GM03348 (cell line): ENCODE measurements around the gene PMM1.
"Not testable (repeated sequence)": the region's sequence is repeated elsewhere in the genome, so short reads cannot be mapped to it uniquely, and the experiment has no call there.

Experiments used
- DNase-seq: peaks from one replicate; pipeline ENCODE4 v3.0.0; 2012; ENCODE audit warnings: low spot score

Gene PMM1

DNA sequence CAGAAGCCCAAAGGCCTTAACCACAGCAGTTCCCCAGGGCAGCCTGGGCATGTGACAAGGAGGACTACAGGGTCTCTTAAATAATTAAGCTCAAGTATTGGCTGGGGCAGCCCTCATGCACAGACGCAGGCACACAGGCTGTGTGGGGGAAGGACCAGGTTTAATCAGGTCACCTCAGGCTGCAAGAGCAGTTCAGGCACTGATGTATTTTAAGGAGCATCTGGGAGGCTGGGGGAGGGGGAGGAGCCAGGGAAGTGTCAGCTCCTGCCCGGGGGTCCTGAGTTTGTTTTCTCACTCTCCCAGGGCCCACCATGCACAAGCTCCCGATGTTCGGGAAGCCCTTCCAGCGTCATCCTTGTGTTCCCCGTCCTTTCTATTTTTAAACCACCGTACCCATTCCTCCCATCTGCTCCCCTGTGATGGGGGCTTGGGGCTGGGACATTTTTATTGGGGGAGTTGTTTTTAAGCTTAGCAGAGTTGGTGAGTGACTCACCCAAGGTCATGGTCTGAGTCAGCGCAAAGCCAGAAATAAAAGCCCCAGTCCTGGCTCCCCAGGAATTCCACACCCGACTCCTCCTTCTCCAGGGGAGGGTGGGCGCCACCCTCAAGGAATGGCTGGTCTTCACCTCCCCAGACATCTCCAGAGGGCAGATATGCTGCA lies 26.5 kb downstream of the PMM1 start:
- DNase-seq: peak; percentile 80

DNA sequence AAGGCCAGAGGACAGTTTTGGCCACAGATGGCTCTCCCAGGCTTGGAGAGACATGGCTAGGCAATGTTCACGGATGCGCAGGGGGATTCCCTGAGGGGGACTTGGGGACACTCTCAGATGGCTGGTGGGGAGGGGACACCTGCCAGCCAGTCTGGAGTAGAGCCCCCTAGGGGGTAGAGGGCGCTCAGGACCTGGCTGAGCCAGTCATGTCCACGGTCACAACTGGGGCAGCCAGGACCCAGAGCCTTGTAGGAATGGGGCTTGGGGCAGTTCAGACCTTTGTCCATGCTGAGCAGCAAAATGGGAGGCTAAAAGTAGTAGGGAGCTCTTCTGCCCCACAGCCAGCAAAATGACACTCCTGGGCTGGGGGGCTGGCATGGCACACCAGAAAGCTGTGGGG lies 27.2 kb downstream of the PMM1 start:
- no peak for DNase-seq

DNA sequence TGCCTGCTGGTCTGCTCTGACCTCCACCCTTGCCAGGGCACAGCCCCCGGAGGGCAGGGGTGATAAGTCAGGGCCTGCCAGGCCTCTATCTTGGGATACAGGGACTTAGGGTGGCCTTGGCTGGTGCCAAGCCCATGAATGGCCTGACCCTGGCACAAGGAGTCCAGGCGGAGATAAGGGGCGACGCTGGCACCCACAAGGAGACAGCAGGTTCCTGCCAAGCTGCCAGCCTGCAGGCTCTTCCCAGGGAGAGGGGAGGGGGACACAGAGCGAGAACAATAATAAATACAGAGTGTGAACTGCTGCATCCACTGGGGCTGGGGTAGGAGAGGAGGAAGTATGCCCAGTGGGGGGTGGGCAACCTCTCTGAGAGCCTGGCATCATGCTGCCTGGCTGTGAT lies 27.9 kb downstream of the PMM1 start:
- no peak for DNase-seq

DNA sequence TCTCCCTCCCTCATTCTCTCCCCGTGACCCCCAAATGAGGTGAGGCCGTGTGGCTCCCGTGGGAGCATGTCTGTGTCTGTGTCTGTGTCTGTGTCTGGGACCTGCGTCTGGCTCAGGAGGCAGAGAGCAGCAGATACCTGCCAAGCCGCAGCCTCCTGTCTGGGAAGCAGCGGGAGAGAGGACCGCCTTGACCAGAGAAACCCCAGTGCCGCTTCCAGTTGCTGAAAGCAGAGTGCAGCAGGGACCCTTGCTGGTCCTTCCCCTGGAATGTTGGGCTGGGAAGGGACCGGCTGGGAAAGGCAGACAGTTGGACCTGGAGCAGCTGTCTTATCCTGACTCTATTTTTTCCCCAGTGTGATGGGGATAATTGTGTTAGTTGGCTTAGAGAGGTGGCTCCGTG lies 28.3 kb downstream of the PMM1 start:
- no peak for DNase-seq

DNA sequence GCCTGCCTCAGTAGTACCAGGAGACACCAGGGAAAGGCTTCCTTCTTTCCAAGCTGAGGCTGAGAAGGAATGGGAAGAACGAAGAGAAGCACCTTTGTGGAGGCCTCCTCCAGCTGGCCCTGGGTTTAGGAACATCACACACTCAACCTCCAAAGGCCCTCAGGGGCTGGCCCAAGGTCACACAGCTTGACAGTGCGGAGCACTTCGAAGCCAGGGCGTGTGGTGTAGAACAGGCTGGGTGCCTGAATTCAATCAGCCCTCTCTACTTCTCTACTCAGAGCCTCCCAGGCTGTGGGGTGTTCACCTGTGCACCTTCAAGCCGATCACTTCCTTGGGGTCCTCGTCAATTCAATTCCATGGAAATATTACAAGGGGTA lies 29.6 kb downstream of the PMM1 start:
- no peak for DNase-seq

DNA sequence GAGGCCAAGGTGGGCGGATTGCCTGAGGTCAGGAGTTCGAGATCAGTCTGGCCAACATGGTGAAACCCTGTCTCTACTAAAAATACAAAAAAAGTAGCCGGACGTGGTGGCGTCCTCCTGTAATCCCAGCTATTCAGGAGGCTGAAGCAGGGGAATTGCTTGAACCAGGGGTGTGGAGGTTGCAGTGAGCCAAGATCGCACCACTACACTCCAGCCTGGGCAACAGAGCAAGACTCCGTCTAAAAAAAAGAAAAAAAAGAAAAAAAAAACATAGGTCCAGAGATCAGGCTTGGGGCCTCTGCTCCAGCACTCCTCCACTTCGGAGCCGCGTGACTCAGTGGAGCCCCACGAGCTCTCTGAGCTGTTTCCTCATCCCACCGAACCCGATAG lies 31.4 kb downstream of the PMM1 start:
- not testable (repeated sequence) for DNase-seq

DNA sequence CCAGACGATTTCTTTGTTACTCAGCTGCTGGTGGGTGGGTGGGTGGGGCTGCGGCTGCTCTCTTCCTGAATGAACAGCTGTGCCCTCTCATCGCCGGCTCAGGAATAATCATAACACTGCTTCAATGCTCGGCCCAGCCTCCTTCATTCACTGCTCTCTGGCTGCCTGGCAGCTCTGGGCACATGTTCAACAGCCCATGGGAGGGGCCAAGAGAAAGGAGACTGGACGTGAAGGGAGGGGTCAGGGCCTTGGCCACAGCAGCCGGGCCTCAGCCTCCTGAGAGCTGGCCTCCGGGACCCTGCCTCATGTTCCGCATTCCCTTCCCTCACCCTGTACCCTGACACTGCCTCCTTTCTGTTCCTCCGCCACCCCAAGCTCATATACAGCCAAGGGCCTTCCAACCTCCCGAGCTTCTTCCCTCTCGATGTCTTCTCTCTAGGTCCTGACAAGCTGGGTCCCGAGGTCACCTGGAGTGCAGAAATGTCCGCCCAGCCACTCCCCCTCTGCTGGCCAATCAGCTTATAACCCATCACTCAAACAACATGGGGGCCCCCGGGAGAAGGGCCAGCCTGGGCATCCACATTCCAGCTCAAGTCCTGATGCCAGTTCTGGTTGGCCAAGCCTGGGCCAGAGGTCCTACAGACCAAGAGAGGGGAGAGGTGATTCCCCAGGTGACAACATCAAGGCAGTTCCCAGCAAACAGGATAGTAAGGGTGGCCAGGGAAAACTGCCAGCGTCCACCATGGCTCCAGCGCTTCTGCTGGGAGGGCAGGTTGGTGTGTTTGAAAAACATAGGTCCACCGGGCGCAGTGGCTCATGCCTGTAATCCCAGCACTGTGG lies 32.0 kb downstream of the PMM1 start:
- DNase-seq: peak; percentile 92

DNA sequence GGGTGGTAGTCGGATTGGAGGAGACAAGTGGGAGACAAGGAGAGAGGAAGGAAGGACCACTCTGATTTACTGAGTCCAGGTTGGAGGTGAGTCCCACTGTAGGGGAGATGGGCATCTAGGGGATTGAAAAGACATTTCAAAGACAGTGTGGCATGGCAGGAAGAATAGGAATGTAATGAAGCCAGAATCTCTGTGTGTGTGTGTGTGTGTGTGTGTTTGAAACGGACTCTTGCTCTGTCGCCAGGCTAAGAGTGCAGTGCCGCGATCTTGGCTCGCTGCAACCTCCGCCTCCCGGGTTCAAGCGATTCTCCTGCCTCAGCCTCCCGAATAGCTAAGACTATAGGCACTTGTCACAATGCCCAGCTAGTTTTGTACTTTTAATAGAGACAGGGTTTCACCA lies 33.1 kb downstream of the PMM1 start:
- DNase-seq: no peak

DNA sequence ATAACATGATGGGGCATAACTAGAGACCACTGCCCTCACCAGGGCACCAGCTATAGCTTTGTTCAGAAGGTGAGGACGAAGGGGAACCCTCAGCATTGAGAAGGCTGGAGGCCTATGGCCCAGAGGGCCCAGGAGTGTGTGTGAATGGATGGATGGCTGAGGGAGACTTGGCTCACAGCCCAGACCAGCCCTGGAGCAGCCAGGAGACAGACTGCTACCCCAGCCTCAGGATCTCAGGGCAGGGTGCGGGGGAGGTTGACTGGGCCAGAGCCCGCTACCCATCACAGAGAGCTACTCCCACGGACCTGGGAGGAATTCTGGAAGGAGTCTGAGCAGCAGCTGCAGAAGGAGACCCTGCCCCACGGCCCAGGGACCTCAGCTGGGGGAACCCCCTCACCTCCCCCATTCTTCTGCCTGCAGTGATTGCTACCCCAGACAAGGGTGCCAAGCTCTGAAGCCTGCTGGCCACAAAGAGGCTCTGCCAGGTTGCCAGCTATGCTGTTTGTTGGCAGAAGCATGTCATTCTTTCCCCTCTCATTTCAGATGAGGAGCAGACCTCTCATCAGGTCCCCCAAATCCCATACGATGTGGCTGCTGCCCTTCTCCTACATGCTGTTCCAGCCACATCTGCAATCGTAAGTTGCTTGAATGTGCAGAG lies 34.2 kb downstream of the PMM1 start:
- no peak for DNase-seq

DNA sequence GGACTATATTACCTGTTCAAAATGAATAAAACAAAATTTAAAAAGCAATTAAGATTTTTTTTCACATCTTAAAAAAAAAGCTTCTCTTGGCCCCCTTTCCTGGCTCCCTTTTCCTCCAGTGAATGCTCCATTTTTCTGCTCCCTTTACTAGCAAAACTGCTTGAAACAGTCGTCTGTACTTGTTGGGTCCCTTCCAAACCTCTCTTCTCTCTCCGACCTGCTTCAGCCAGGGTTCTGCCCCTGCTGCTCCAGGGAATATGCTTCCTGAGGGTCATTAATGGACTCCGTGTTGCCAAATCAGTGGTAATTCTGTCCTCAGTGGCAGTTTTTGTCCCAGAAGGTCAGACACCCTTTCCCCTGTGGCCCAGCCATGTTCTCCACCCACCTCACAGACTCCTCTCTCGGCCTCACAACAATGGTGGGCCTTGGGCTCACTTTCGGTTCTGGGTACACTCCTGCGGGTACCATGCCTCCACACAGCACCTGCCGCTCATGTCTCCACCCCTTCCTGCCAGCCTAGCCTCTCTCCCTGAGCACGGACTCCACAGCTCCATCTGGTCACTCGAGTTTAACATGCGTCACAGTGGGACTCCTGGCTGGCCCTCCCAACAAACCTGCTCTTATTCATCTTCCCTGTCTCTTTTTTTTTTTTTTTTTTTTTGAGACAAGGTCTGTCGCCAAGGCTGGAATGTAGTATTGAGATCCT lies 37.6 kb downstream of the PMM1 start:
- no peak for DNase-seq

DNA sequence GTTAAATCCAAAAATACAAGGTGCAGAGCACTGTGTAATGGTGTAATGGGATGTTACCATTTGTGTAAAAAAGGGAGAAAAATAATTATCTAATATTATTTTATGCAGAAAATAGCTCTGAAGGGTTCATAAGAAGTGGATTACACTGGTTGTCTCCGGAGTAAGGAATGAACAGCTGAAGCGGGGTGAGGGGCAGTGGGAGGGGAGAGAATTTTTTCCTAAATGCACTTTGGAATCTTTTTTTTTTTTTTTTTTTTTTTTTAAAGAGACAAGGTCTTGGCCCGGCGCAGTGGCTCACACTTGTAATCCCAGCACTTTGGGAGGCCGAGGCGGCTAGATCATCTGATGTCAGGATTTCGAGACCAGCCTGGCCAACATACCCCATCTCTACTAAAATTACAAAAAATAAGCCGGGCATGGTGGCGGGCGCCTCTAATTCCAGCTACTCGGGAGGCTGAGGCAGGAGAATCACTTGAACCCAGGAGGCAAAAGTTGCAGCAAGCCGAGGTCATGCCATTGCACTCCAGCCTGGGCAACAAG lies 38.6 kb downstream of the PMM1 start:
- no peak for DNase-seq

DNA sequence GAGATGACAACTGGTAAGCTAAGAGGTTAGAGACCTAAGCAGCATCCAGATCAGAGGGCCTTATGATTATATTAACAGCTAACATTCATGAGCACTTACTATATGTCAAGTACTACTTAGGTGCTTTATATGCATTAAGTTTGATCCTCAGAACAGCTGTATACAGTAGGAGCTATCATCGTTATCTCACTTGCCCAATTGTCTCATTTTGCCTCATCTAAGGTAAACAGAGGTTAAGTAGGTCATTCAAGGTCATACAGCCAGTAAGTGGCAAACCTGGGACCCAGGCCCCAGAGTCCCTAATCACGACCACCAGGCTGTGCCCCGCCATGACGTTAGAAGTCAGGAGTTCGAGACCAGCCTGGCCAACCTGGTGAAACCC lies 40.8 kb downstream of the PMM1 start:
- DNase-seq: no peak

DNA sequence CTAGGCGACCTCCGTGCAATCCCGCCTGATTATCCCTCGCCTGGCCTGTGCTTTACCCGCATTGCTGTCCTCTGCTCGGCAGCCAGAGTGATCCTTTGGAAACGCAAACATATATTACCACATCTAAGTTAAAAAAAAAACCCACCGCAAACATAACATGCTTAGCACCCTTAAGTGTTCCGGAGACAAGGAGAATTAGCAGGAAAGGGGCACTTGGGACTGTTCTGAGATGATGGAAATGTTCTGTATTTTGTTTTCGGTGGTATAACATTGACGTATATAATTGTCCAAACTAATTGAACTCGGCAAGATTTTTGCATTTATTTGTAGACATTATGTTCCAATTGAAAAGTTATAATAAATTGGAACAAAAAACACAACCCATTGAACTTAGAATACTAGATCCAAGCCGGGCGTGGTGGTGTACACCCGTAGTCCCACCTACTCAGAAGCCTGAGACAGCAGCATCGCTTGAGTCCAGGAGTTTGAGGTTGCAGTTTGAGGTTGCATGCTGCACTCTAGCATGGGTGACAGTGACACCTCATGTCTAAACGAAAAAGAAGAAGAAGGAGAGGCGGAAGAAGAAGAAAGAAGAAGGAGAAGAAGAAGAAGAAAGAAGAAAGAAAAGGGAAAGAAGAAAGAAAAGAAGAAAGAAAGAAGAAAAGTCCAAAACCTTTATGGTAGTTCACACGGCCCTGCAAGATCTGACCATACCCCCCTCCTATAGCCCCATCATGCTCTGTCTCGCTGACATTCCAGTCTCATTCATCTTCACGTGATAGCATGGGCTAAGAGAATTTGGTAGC lies 44.8 kb downstream of the PMM1 start:
- no peak for DNase-seq

DNA sequence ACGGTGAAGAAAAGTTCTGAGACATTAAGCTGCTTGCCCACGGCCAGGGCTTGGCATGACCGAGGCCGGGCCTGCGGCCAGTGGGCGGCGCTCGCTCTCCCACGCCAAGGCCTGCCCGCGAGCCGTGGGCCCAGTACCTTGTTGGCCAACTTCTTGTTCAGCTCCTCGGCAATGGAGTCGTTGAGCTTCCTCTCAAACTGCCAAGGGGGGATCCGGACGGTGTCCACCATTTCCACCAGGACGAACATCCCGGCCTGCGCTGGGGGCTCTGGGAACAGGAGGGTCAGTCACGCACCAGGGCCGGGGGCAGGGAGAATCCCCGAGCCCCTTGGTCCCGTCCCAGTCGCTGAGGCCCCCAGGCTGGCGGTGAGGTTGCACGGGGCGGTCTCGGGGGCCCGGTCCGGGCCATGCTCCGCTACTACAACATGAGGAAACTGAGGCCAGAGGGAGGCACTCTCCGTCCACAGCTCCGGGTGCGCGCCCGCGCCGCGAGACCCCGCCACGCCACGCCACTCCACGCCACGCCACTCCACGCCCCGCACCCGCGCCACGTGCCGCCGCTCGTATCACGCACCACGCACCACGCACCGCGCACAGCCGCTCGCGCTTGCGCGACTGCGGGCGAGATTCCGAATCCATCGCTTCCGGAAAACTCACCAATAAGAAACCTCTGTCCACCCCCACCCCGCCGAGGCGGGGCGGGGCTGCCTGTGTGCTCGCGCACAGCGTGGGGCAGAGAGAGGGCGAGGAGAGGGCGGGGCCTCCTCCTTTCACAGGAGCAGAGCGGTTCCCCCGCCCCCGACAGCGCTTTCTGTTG lies 45.6 kb downstream of the PMM1 start, which contains the start of gene POLR3H:
Gene POLR3H, minus strand, starts transcription at position 617 of the 817 bp plus-strand sequence. Its CDS starts 369 bp downstream, at position 248.
- DNase-seq: peak; percentile 99

DNA sequence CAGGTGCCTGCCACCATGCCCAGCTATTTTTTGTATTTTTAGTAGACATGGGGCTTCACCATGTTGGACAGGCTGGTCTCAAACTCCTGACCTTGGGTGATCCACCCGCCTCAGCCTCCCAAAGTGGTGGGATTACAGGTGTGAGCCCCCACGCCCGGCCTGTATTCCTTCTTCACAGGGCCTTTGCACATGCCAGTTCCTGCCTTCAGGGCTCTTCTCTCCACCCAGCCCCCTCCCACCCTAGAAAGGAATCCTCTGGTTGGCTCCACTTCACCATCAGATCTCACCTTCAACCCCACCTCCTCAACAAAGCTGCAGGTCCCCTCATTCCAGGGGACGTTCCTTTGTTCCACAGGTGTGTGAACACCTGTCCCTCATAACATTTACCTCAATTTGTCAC lies 47.4 kb downstream of the PMM1 start:
- DNase-seq: no peak

DNA sequence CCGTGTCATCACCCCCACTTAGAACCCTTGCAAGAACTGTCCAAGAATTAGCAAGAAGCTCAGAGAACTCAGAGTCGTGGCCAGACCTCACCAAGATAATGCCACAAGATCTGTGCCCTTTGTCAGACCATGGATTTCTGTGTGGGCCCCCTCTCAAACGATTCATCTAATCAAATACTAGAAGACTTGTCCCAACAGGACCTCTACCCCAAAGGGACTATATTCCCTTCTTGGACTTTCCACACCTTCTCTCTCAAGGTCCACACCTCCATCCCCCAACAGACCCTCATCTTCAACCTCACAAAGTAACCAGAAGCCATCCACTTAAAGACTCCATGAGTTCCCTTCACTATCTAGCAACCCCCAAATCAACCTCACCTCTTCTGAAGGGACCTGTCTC lies 48.2 kb downstream of the PMM1 start:
- no peak for DNase-seq

DNA sequence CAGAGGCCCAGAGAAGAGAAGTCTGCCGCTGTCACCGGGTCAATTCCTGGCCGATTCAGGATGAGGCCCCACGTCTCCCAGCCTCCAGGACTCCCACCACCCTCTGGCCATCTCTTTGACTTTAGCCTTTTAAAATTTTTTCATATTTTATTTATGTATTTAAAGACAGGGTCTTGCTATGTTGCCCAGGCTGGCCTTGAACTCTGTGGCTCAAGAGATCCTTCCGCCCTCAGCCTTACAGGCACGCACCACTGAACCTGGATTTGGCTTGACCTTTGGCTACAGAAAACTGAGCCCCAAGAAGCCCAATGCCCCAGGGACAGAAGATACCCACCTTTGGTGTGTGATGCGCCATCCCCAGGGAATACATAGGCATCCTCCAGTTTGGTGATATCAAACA lies 49.3 kb downstream of the PMM1 start:
- no peak for DNase-seq

DNA sequence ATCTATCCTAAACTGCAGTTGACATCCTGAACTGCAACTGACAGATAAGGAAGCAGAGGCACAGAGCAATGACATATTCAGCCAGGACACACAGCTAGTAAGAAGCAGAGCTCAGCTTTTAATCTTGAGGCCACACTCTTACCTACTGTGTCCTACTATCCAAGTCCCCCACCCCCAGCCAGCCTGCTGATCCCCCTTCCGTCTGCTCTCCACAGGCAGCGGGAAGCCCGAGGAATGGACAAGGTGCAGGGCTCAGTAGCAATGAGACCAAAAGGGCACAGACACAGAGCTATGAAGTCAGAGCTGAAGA lies 49.7 kb downstream of the PMM1 start:
- no peak for DNase-seq

DNA sequence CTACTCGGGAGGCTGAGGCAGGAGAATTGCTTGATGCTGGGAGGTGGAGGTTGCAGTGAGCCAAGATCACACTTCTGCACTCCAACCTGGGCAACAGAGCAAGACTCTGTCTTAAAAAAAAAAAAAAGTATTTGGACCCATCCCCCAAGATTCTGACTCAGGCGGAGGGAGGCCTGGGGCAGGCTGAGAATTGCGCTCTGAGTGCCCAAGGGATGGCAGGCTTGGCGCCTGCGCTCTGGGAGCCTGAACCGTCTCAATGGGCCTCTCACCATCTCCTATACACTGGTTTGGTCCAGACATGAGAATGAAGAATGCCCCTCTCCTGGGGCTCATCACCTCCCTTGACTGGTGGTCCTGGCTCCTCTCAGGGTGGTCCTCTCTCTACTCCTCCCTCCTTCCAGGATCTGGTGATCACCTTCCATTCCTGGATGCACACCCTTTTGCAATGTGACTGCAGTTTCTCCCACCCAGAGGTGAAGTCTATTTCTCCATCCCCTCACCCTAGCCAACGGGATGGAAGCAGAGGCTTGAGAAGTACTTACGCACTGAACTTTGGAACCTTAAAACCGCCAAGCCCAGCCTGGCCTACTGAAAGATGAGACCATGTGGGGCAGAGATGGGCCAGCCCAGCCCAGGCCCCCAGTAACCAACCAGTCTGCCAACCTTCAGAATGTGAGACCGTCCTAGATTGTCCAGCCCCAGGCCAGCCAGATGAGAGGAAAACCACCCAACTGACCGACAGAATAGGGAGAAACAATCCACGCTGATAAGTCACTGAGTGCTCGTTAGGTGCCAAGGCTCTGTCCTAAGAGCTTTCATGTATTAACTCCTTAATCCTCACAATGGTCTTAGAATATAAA lies 50.3 kb downstream of the PMM1 start:
- no peak for DNase-seq

DNA sequence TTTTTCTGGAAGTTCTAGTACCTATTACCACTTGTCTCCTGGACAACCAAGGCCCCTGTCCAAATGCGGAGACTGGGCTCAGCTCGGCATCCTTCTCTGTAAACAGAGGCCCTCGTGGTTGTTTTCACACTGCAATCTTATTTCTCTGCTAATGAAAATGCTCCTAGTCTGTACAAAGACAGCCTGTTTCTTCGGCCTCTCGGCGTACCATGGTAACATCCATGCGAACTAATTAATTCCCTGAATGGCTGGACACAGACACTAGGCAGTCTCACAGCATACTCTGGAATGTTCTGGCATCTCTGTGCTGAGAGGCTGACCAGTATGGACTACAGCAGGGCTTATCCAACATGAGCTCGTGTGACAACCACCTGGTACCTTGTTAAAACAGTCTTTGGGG lies 51.1 kb downstream of the PMM1 start:
- DNase-seq: no peak
